Glutamatergic neuron (in vitro differentiated cells): Measurements from ENCODE around the gene ZNF324. TPM values are rescaled to one million over a fixed set of nuclear protein-coding genes. Genes with fewer than 3 reads are reported as not detected.

Source experiments
- DNase-seq: peaks from one replicate; pipeline ENCODE4 v3.0.0; 2022
- H3K27ac Mint-ChIP-seq: one replicate; pipeline ENCODE4 v1.8.0; 2020; ENCODE audit warnings: mild to moderate bottlenecking, mixed read lengths, inconsistent platforms; ENCODE audit not compliant: unreplicated experiment
- H3K27me3 Mint-ChIP-seq: one replicate; pipeline ENCODE4 v1.8.0; 2020; ENCODE audit warnings: mild to moderate bottlenecking, moderate library complexity, mixed read lengths, inconsistent platforms; ENCODE audit not compliant: unreplicated experiment
- H3K36me3 Mint-ChIP-seq: one replicate; pipeline ENCODE4 v1.8.0; 2020; ENCODE audit warnings: mild to moderate bottlenecking, mixed read lengths, inconsistent platforms; ENCODE audit not compliant: unreplicated experiment
- H3K4me1 Mint-ChIP-seq: one replicate; pipeline ENCODE4 v1.8.0; 2020; ENCODE audit warnings: mild to moderate bottlenecking, low read depth, mixed read lengths, inconsistent platforms; ENCODE audit not compliant: unreplicated experiment
- H3K4me3 Mint-ChIP-seq: one replicate; pipeline ENCODE4 v1.8.0; 2020; ENCODE audit warnings: mild to moderate bottlenecking, mixed read lengths, inconsistent platforms; ENCODE audit not compliant: unreplicated experiment
- H3K9me3 Mint-ChIP-seq: one replicate; pipeline ENCODE4 v1.8.0; 2020; ENCODE audit warnings: mild to moderate bottlenecking, moderate library complexity, mixed read lengths, inconsistent platforms; ENCODE audit not compliant: unreplicated experiment
- CTCF ChIP-seq: fragments of 200-600 bp; sonication (generic); IDR thresholded peaks from one replicate; pipeline ENCODE4 v1.5.0; 2021; ENCODE audit not compliant: partially characterized antibody, unreplicated experiment
- total RNA-seq: library from RNA; stranded (reverse); fragmentation: NEBNext Ultra II Directional; extraction: Animal tissue kit (Norgen Biotek cat#: 25700); gene quantifications from one replicate; pipeline ENCODE4 v1.2.1, GENCODE V29; 2021; ENCODE audit not compliant: unreplicated experiment

The ZNF324 gene
- total RNA-seq, 1 donor from 2014 or later: 15.8 TPM

GRCh38 chr19:58511353-58512208, 44.7 kb downstream of the ZNF324 start, which contains the start of gene SLC27A5:
SLC27A5 (minus strand) TSS chr19:58511992; CDS start chr19:58511955, 37 bp downstream.
- Mint-ChIP-seq H3K4me1 (peaks cover 9% of the 10 kb centered on the region), H3K27me3 (peaks cover 10% of the 10 kb centered on the region), H3K9me3 (peaks cover 11% of the 10 kb centered on the region), H3K4me3 (no peak within 1 kb of the TSS), H3K36me3 (no peaks in the 10 kb centered on the region), H3K27ac (no peak within 1 kb of the TSS)
- TF ChIP-seq CTCF: no peak
- no peak for DNase-seq

GRCh38 chr19:58513213-58513693, 46.4 kb downstream of the ZNF324 start:
- Mint-ChIP-seq H3K27me3 (peaks cover 15% of the 10 kb centered on the region), H3K4me1 (peaks cover 12% of the 10 kb centered on the region)
- DNase-seq: no peak

GRCh38 chr19:58513694-58514563, 47.0 kb downstream of the ZNF324 start:
- Mint-ChIP-seq H3K27me3 (peaks cover 21% of the 10 kb centered on the region), H3K9me3 (peaks cover 9% of the 10 kb centered on the region), H3K27ac (peak overlapping the region; percentile 92), H3K4me1 (peaks cover 14% of the 10 kb centered on the region), H3K36me3 (no peaks in the 10 kb centered on the region), H3K4me3 (peak overlapping the region; percentile 83)
- peak; percentile 98 for DNase-seq
- peak; percentile 97 for TF ChIP-seq CTCF

More at GRCh38 chr19:58513213-58513693, 46.4 kb downstream of the ZNF324 start:
- TF ChIP-seq CTCF: no peak
- no peaks in the 10 kb centered on the region for H3K36me3 Mint-ChIP-seq
- H3K4me3 Mint-ChIP-seq: no peak overlapping the region
- no peak overlapping the region for H3K27ac Mint-ChIP-seq
- peaks cover 8% of the 10 kb centered on the region for H3K9me3 Mint-ChIP-seq

- Mint-ChIP-seq H3K27me3 (peaks cover 25% of the 10 kb centered on the region), H3K27ac (peak overlapping the region; percentile 92), H3K9me3 (peaks cover 13% of the 10 kb centered on the region), H3K4me3 (peak overlapping the region; percentile 81), H3K36me3 (no peaks in the 10 kb centered on the region), H3K4me1 (peaks cover 14% of the 10 kb centered on the region)
- DNase-seq: no peak
- no peak for TF ChIP-seq CTCF
These were observed 47.7 kb downstream of the ZNF324 start for GRCh38 chr19:58514564-58515022.
